Neuron (in vitro differentiated cells): ENCODE data around the gene GLUL.

Source experiments
- H2AFZ ChIP-seq: one replicate; pipeline ENCODE4 v1.6.1; 2013; ENCODE audit warnings: low read depth, mild to moderate bottlenecking, inconsistent platforms, low read length, moderate library complexity
- H3K27me3 ChIP-seq: one replicate; pipeline ENCODE4 v1.6.1; 2013; ENCODE audit warnings: low read length; ENCODE audit not compliant: insufficient read depth
- H3K36me3 ChIP-seq: one replicate; pipeline ENCODE4 v1.6.1; 2013; ENCODE audit warnings: low read length; ENCODE audit not compliant: insufficient read depth
- H3K4me1 ChIP-seq: one replicate; pipeline ENCODE4 v1.6.1; 2013; ENCODE audit warnings: low read length; ENCODE audit not compliant: insufficient read depth
- H3K4me3 ChIP-seq: 2 replicates; pipeline ENCODE4 v1.5.1; 2013; ENCODE audit warnings: mild to moderate bottlenecking, low read length, moderate library complexity
- H3K9me3 ChIP-seq: one replicate; pipeline ENCODE4 v1.6.1; 2013; ENCODE audit warnings: low read length

The GLUL gene

GRCh38 chr1:182374101-182374834 is 17.3 kb downstream of the GLUL start:
- Histone ChIP-seq H3K36me3 (no peaks in the 10 kb centered on the region), H3K4me3 (no peak overlapping the region), H2AFZ (no peak overlapping the region), H3K27me3 (no peaks in the 10 kb centered on the region), H3K9me3 (no peaks in the 10 kb centered on the region), H3K4me1 (no peaks in the 10 kb centered on the region)

- no peaks in the 10 kb centered on the region for H3K27me3 ChIP-seq
- H3K36me3 ChIP-seq = no peaks in the 10 kb centered on the region
- H3K9me3 ChIP-seq = no peaks in the 10 kb centered on the region
Measured at GRCh38 chr1:182370532-182370931, 21.1 kb downstream of the GLUL start.

GRCh38 chr1:182368903-182369302 is 22.7 kb downstream of the GLUL start:
- Histone ChIP-seq H3K4me3 (no peak overlapping the region), H3K27me3 (no peaks in the 10 kb centered on the region), H3K4me1 (no peaks in the 10 kb centered on the region), H3K36me3 (no peaks in the 10 kb centered on the region), H3K9me3 (no peaks in the 10 kb centered on the region), H2AFZ (no peak overlapping the region)

More at GRCh38 chr1:182370532-182370931, 21.1 kb downstream of the GLUL start:
- no peak overlapping the region for H2AFZ ChIP-seq
- H3K4me1 ChIP-seq = no peaks in the 10 kb centered on the region
- H3K4me3 ChIP-seq = no peak overlapping the region

GRCh38 chr1:182368358-182368757 is 23.2 kb downstream of the GLUL start:
- no peaks in the 10 kb centered on the region for H3K36me3 ChIP-seq
- H2AFZ ChIP-seq = no peak overlapping the region
- no peaks in the 10 kb centered on the region for H3K4me1 ChIP-seq
- no peak overlapping the region for H3K4me3 ChIP-seq
- no peaks in the 10 kb centered on the region for H3K27me3 ChIP-seq
- H3K9me3 ChIP-seq = no peaks in the 10 kb centered on the region

GRCh38 chr1:182367926-182368325 is 23.7 kb downstream of the GLUL start:
- no peak overlapping the region for H2AFZ ChIP-seq
- H3K4me3 ChIP-seq = no peak overlapping the region
- no peaks in the 10 kb centered on the region for H3K27me3 ChIP-seq
- H3K4me1 ChIP-seq = peaks cover 2% of the 10 kb centered on the region
- H3K9me3 ChIP-seq = no peaks in the 10 kb centered on the region
- no peaks in the 10 kb centered on the region for H3K36me3 ChIP-seq

GRCh38 chr1:182366596-182366995 is 25.0 kb downstream of the GLUL start:
- Histone ChIP-seq H3K9me3 (no peaks in the 10 kb centered on the region), H3K4me3 (no peak overlapping the region), H3K27me3 (no peaks in the 10 kb centered on the region), H2AFZ (no peak overlapping the region), H3K4me1 (peaks cover 3% of the 10 kb centered on the region), H3K36me3 (no peaks in the 10 kb centered on the region)

GRCh38 chr1:182359645-182360044 is 31.9 kb downstream of the GLUL start:
- peaks cover 26% of the 10 kb centered on the region for H3K4me1 ChIP-seq
- no peaks in the 10 kb centered on the region for H3K27me3 ChIP-seq
- no peaks in the 10 kb centered on the region for H3K9me3 ChIP-seq
- H3K4me3 ChIP-seq = no peak overlapping the region
- no peak overlapping the region for H2AFZ ChIP-seq
- no peaks in the 10 kb centered on the region for H3K36me3 ChIP-seq

GRCh38 chr1:182357913-182358312 is 33.7 kb downstream of the GLUL start:
- Histone ChIP-seq H3K36me3 (no peaks in the 10 kb centered on the region), H3K4me1 (peaks cover 23% of the 10 kb centered on the region), H3K9me3 (no peaks in the 10 kb centered on the region), H3K27me3 (no peaks in the 10 kb centered on the region), H2AFZ (no peak overlapping the region), H3K4me3 (no peak overlapping the region)

- Histone ChIP-seq H3K36me3 (no peaks in the 10 kb centered on the region), H3K27me3 (no peaks in the 10 kb centered on the region), H3K4me3 (no peak overlapping the region), H2AFZ (no peak overlapping the region), H3K4me1 (peaks cover 23% of the 10 kb centered on the region), H3K9me3 (no peaks in the 10 kb centered on the region)
Measured at GRCh38 chr1:182357171-182357570, 34.4 kb downstream of the GLUL start.

- Histone ChIP-seq H3K27me3 (no peaks in the 10 kb centered on the region), H2AFZ (no peak overlapping the region), H3K4me1 (peaks cover 23% of the 10 kb centered on the region), H3K9me3 (no peaks in the 10 kb centered on the region), H3K4me3 (no peak overlapping the region), H3K36me3 (no peaks in the 10 kb centered on the region)
Measured at GRCh38 chr1:182355723-182356098, 35.9 kb downstream of the GLUL start.

GRCh38 chr1:182351790-182352364 is 39.7 kb downstream of the GLUL start:
- H3K4me3 ChIP-seq = no peak overlapping the region
- no peak overlapping the region for H2AFZ ChIP-seq
- no peaks in the 10 kb centered on the region for H3K4me1 ChIP-seq
- H3K9me3 ChIP-seq = no peaks in the 10 kb centered on the region
- no peaks in the 10 kb centered on the region for H3K36me3 ChIP-seq
- no peaks in the 10 kb centered on the region for H3K27me3 ChIP-seq

- Histone ChIP-seq H3K9me3 (no peaks in the 10 kb centered on the region), H3K27me3 (no peaks in the 10 kb centered on the region), H3K4me1 (no peaks in the 10 kb centered on the region), H2AFZ (no peak overlapping the region), H3K4me3 (no peak overlapping the region), H3K36me3 (no peaks in the 10 kb centered on the region)
Measured at GRCh38 chr1:182350839-182351238, 40.8 kb downstream of the GLUL start.

GRCh38 chr1:182348961-182349747 is 42.4 kb downstream of the GLUL start:
- H2AFZ ChIP-seq = no peak overlapping the region
- H3K4me1 ChIP-seq = no peaks in the 10 kb centered on the region
- H3K9me3 ChIP-seq = no peaks in the 10 kb centered on the region
- H3K4me3 ChIP-seq = no peak overlapping the region
- no peaks in the 10 kb centered on the region for H3K27me3 ChIP-seq
- no peaks in the 10 kb centered on the region for H3K36me3 ChIP-seq
